Activated CD8-positive, alpha-beta memory T cell treated with anti-CD3 and anti-CD28 coated beads, Interleukin-2, amount 10 ng/mL, durations not matched to agents 7 days and 5 days (primary cell): ENCODE data around the gene ABCA13. TPM values are rescaled to one million over a fixed set of nuclear protein-coding genes. Genes with fewer than 3 reads are reported as not detected.
"Not testable (repeated sequence)": the region's sequence is repeated elsewhere in the genome, so short reads cannot be mapped to it uniquely, and the experiment has no call there.

Experiments
- ATAC-seq: fragments of 150-1000 bp; cut with Tn5 transposase; one replicate; pipeline ENCODE4 v1.10.0; 2021; ENCODE audit warnings: moderate library complexity
- CTCF ChIA-PET: fragments of 350-600 bp; sonication (Branson Sonifier 250); formaldehyde crosslinking; loops from one replicate; lab custom pipeline; 2021; ENCODE audit warnings: antibody characterized with exemption; lab: Charles Lee
- DNase-seq: peaks from one replicate; pipeline ENCODE4 v3.0.0-alpha.2; 2020
- H3K27ac Mint-ChIP-seq: one replicate; pipeline ENCODE4 v1.8.0; 2021; ENCODE audit warnings: mild to moderate bottlenecking, mixed read lengths
- H3K27me3 Mint-ChIP-seq: one replicate; pipeline ENCODE4 v1.8.0; 2021; ENCODE audit warnings: mixed read lengths
- H3K36me3 Mint-ChIP-seq: one replicate; pipeline ENCODE4 v1.8.0; 2021; ENCODE audit warnings: mild to moderate bottlenecking, mixed read lengths
- H3K4me1 Mint-ChIP-seq: one replicate; pipeline ENCODE4 v1.8.0; 2021; ENCODE audit warnings: mixed read lengths
- H3K4me3 Mint-ChIP-seq: one replicate; pipeline ENCODE4 v1.8.0; 2021; ENCODE audit warnings: mild to moderate bottlenecking, moderate library complexity, mixed read lengths
- H3K9me3 Mint-ChIP-seq: one replicate; pipeline ENCODE4 v1.8.0; 2022; ENCODE audit warnings: low read depth, mixed read lengths
- total RNA-seq, 2 experiments: library from RNA; stranded (reverse); gene quantifications; one replicate each; pipeline ENCODE4 v1.2.3, GENCODE V29; 2021

The ABCA13 gene, protein sequence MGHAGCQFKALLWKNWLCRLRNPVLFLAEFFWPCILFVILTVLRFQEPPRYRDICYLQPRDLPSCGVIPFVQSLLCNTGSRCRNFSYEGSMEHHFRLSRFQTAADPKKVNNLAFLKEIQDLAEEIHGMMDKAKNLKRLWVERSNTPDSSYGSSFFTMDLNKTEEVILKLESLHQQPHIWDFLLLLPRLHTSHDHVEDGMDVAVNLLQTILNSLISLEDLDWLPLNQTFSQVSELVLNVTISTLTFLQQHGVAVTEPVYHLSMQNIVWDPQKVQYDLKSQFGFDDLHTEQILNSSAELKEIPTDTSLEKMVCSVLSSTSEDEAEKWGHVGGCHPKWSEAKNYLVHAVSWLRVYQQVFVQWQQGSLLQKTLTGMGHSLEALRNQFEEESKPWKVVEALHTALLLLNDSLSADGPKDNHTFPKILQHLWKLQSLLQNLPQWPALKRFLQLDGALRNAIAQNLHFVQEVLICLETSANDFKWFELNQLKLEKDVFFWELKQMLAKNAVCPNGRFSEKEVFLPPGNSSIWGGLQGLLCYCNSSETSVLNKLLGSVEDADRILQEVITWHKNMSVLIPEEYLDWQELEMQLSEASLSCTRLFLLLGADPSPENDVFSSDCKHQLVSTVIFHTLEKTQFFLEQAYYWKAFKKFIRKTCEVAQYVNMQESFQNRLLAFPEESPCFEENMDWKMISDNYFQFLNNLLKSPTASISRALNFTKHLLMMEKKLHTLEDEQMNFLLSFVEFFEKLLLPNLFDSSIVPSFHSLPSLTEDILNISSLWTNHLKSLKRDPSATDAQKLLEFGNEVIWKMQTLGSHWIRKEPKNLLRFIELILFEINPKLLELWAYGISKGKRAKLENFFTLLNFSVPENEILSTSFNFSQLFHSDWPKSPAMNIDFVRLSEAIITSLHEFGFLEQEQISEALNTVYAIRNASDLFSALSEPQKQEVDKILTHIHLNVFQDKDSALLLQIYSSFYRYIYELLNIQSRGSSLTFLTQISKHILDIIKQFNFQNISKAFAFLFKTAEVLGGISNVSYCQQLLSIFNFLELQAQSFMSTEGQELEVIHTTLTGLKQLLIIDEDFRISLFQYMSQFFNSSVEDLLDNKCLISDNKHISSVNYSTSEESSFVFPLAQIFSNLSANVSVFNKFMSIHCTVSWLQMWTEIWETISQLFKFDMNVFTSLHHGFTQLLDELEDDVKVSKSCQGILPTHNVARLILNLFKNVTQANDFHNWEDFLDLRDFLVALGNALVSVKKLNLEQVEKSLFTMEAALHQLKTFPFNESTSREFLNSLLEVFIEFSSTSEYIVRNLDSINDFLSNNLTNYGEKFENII (N-terminal part only)
- under 1 TPM; 0.05 to 0.06 TPM for total RNA-seq

- CTCF ChIA-PET = no interaction called here
- no peaks in the 10 kb centered on the region for H3K36me3 Mint-ChIP-seq
- no peak within 1 kb of the TSS for H3K4me3 Mint-ChIP-seq
- no peak within 1 kb of the TSS for H3K27ac Mint-ChIP-seq
- peaks cover 29% of the 10 kb centered on the region for H3K27me3 Mint-ChIP-seq
- no peaks in the 10 kb centered on the region for H3K4me1 Mint-ChIP-seq
- H3K9me3 Mint-ChIP-seq = no peaks in the 10 kb centered on the region
- DNase-seq (no peak), ATAC-seq (no peak)
Measured at GRCh38 chr7:48171202-48171601, at the start of gene ABCA13. ABCA13 (plus strand) TSS chr7:48171458; CDS start chr7:48171484, 26 bp downstream.

DNA sequence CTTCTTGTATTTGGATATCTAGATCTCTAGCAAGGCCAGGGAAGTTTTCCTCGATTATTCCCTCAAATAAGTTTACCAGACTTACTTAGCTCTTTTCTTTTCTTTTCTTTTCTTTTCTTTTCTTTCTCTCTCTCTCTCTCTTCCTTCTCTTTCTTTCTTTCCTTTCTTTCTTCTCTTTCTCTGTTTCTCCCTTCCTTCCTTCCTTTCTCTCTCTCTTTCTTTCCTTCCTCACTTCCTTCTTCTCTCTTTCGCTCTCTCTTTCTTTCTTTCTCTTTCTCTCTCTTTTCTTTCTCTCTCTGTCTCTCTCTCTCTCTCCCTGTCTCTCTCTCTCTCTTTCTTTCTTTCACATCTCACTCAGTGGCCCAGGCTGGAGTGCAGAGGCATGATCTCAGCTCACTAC is 45.2 kb upstream of the ABCA13 start:
- Mint-ChIP-seq H3K4me3 (no peak overlapping the region), H3K4me1 (peaks cover 16% of the 10 kb centered on the region), H3K9me3 (no peaks in the 10 kb centered on the region), H3K36me3 (peaks cover 7% of the 10 kb centered on the region), H3K27me3 (peaks cover 33% of the 10 kb centered on the region), H3K27ac (no peak overlapping the region)
- DNase-seq (no peak), ATAC-seq (no peak)
- CTCF ChIA-PET = interaction anchor here (2.1 kb wide), 1 partner anchor 16 kb away, joined by 7 read pairs; no protein-coding TSS in a partner anchor

GRCh38 chr7:48130658-48131108 is 40.6 kb upstream of the ABCA13 start:
- H3K36me3 Mint-ChIP-seq = peaks cover 9% of the 10 kb centered on the region
- ATAC-seq (peak; percentile 84), DNase-seq (no peak)
- H3K27me3 Mint-ChIP-seq = peaks cover 13% of the 10 kb centered on the region
- no peak overlapping the region for H3K27ac Mint-ChIP-seq
- CTCF ChIA-PET = interaction anchor here (1.2 to 1.4 kb wide), 3 partner anchors 10 to 185 kb away, joined by 3 to 4 read pairs (median 4); no protein-coding TSS in a partner anchor
- no peak overlapping the region for H3K4me3 Mint-ChIP-seq
- H3K4me1 Mint-ChIP-seq = peaks cover 24% of the 10 kb centered on the region
- no peaks in the 10 kb centered on the region for H3K9me3 Mint-ChIP-seq

DNA sequence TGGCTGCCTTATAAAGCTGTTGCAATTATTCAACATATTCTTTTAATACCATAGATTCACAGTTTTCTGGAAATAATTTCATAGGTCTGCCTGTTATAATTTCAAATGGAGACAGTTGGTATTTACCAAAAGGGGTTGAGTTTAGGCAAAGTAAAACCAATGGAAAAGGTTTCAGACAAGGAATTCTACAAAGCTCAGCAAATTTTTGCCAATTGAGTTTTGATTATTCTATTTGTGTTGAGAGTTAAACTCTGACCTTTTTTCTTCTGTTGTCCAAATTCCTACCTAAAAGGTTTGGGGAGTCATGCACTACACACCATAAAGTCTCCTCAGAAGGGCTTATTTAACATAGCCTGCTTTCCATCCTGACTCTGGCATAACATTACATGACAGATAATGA is 38.5 kb upstream of the ABCA13 start:
- no peak for ATAC-seq
- CTCF ChIA-PET = no interaction called here

GRCh38 chr7:48139459-48139858 is 31.8 kb upstream of the ABCA13 start:
- ATAC-seq (no peak), DNase-seq (no peak)
- Mint-ChIP-seq H3K4me3 (no peak overlapping the region), H3K4me1 (peaks cover 8% of the 10 kb centered on the region), H3K9me3 (no peaks in the 10 kb centered on the region), H3K36me3 (peaks cover 1% of the 10 kb centered on the region), H3K27ac (no peak overlapping the region), H3K27me3 (peaks cover 10% of the 10 kb centered on the region)
- CTCF ChIA-PET = no interaction called here

More for the DNA sequence above, 38.5 kb upstream of the ABCA13 start:
- Mint-ChIP-seq H3K4me1 (peaks cover 24% of the 10 kb centered on the region), H3K36me3 (peaks cover 2% of the 10 kb centered on the region), H3K9me3 (no peaks in the 10 kb centered on the region), H3K27me3 (peaks cover 6% of the 10 kb centered on the region), H3K27ac (no peak overlapping the region), H3K4me3 (no peak overlapping the region)
- DNase-seq = no peak

- Mint-ChIP-seq H3K9me3 (no peaks in the 10 kb centered on the region), H3K27ac (no peak overlapping the region), H3K4me3 (peak overlapping the region; percentile 23), H3K36me3 (peaks cover 1% of the 10 kb centered on the region), H3K4me1 (peaks cover 8% of the 10 kb centered on the region), H3K27me3 (peaks cover 10% of the 10 kb centered on the region)
- DNase-seq = no peak
- CTCF ChIA-PET = interaction anchor here (1.5 kb wide), 1 partner anchor 15 kb away, joined by 5 read pairs; no protein-coding TSS in a partner anchor
- no peak for ATAC-seq
Measured at GRCh38 chr7:48140001-48140681, 31.1 kb upstream of the ABCA13 start.

GRCh38 chr7:48141521-48141920 is 29.7 kb upstream of the ABCA13 start:
- H3K4me3 Mint-ChIP-seq = no peak overlapping the region
- H3K27ac Mint-ChIP-seq = no peak overlapping the region
- ATAC-seq (no peak), DNase-seq (no peak)
- no peaks in the 10 kb centered on the region for H3K9me3 Mint-ChIP-seq
- peaks cover 1% of the 10 kb centered on the region for H3K36me3 Mint-ChIP-seq
- peaks cover 20% of the 10 kb centered on the region for H3K27me3 Mint-ChIP-seq
- H3K4me1 Mint-ChIP-seq = peaks cover 8% of the 10 kb centered on the region
- CTCF ChIA-PET = interaction anchor here (1.5 kb wide), 1 partner anchor 13 kb away, joined by 5 read pairs; no protein-coding TSS in a partner anchor

DNA sequence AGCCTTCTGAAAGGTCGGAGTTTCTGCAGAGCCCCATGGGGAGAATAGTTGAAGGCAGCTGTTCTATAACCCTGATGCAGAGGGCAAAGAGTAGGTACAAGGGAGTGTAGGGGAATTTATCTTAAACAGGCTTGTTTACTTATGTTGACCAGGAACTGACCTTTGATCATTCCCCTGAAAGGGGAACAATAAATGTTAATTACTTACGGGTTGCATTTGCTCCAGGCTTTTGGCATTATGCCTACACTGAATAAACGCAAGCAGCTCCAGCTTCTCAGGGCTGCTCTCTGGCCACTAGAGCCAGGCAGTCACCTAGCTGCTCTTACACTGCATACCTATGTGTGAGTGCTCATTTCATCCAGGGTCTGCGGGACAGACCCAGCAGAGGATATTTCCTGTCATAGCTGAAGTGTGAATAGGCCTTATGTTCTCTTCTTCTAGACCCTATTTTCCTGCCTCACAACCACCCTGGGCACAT is 26.9 kb upstream of the ABCA13 start:
- H3K9me3 Mint-ChIP-seq = no peaks in the 10 kb centered on the region
- peaks cover 5% of the 10 kb centered on the region for H3K4me1 Mint-ChIP-seq
- peaks cover 1% of the 10 kb centered on the region for H3K36me3 Mint-ChIP-seq
- ATAC-seq = no peak
- H3K27me3 Mint-ChIP-seq = peaks cover 37% of the 10 kb centered on the region
- no peak overlapping the region for H3K4me3 Mint-ChIP-seq
- DNase-seq = no peak
- CTCF ChIA-PET = no interaction called here
- no peak overlapping the region for H3K27ac Mint-ChIP-seq

- no peaks in the 10 kb centered on the region for H3K4me1 Mint-ChIP-seq
- no peak for ATAC-seq
- CTCF ChIA-PET = no interaction called here
- no peak overlapping the region for H3K4me3 Mint-ChIP-seq
- H3K9me3 Mint-ChIP-seq = no peaks in the 10 kb centered on the region
- no peak for DNase-seq
- peaks cover 49% of the 10 kb centered on the region for H3K27me3 Mint-ChIP-seq
- no peaks in the 10 kb centered on the region for H3K36me3 Mint-ChIP-seq
- no peak overlapping the region for H3K27ac Mint-ChIP-seq
Measured at GRCh38 chr7:48147078-48147591, 24.1 kb upstream of the ABCA13 start.

DNA sequence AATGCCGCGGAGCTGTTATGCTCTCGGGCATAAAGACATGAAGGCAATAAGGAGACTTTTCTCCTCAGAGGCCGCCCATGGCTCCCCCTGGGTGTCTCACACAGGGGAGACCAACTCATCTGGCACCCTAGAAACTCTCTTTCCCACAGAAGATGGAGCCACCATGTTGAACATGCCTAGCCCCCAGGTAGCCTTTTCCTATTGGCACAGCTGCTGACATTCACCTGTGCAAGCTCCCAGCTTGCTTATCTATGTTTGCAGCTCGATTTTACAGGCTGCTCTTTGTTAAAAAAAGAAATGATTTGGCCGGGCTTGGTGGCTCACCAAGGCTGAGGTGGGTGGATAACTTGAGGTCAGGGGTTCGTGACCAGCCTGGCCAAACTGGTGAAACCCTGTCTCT is 23.6 kb upstream of the ABCA13 start:
- H3K4me1 Mint-ChIP-seq, H3K27ac Mint-ChIP-seq, DNase-seq, CTCF ChIA-PET, H3K9me3 Mint-ChIP-seq, H3K4me3 Mint-ChIP-seq, ATAC-seq, H3K36me3 Mint-ChIP-seq: not testable (repeated sequence)
- peaks cover 49% of the 10 kb centered on the region for H3K27me3 Mint-ChIP-seq

- Mint-ChIP-seq H3K27me3 (peaks cover 49% of the 10 kb centered on the region), H3K4me3 (no peak overlapping the region)
- no peak for ATAC-seq
Measured at GRCh38 chr7:48148311-48148710, 22.9 kb upstream of the ABCA13 start.

GRCh38 chr7:48149058-48149457 is 22.2 kb upstream of the ABCA13 start:
- DNase-seq = no peak
- Mint-ChIP-seq H3K4me1 (no peaks in the 10 kb centered on the region), H3K4me3 (no peak overlapping the region), H3K9me3 (no peaks in the 10 kb centered on the region), H3K27ac (no peak overlapping the region), H3K36me3 (no peaks in the 10 kb centered on the region), H3K27me3 (peaks cover 47% of the 10 kb centered on the region)
- CTCF ChIA-PET = interaction anchor here (2.0 kb wide), 1 partner anchor 204 kb away, joined by 6 read pairs; no protein-coding TSS in a partner anchor
- no peak for ATAC-seq

More at GRCh38 chr7:48148311-48148710, 22.9 kb upstream of the ABCA13 start:
- Mint-ChIP-seq H3K27ac (no peak overlapping the region), H3K36me3 (no peaks in the 10 kb centered on the region), H3K9me3 (no peaks in the 10 kb centered on the region), H3K4me1 (no peaks in the 10 kb centered on the region)
- CTCF ChIA-PET = no interaction called here
- DNase-seq = no peak
